SK-N-SH treated with all-trans-retinoic acid at 6 μM for 48 hours (cell line): ENCODE results near the gene ANXA3.
A peak's percentile ranks its signal among the peaks of the same experiment; 100 is the strongest.
"Not testable (repeated sequence)": the region's sequence is repeated elsewhere in the genome, so short reads cannot be mapped to it uniquely, and the experiment has no call there.

Experiments used
- ATAC-seq: fragments of 200-7000 bp; cut with Tn5 transposase; 3 replicates; pipeline ENCODE4 v1.9.1; 2020; ENCODE audit warnings: mild to moderate bottlenecking, moderate library complexity
- CSDC2 ChIP-seq: fragments of 250-450 bp; sonication (Bioruptor Pico); IDR thresholded peaks from 2 replicates; pipeline ENCODE4 v1.5.0; 2020; ENCODE audit warnings: mild to moderate bottlenecking, moderate library complexity
- ESRRG ChIP-seq: fragments of 250-450 bp; sonication (Bioruptor Pico); IDR thresholded peaks from 2 replicates; pipeline ENCODE4 v1.6.1; 2021; ENCODE audit warnings: mild to moderate bottlenecking
- GLIS3 ChIP-seq: fragments of 250-450 bp; sonication (Bioruptor Pico); IDR thresholded peaks from 2 replicates; pipeline ENCODE4 v1.5.0; 2020; ENCODE audit warnings: mild to moderate bottlenecking, moderate library complexity
- ISL1 ChIP-seq: fragments of 250-450 bp; sonication (Bioruptor Pico); IDR thresholded peaks from 2 replicates; pipeline ENCODE4 v2.1.2; 2022; ENCODE audit warnings: mild to moderate bottlenecking, moderate library complexity
- OSR1 ChIP-seq: fragments of 250-450 bp; sonication (Bioruptor Pico); IDR thresholded peaks from 2 replicates; pipeline ENCODE4 v1.8.0; 2022; ENCODE audit warnings: moderate library complexity, mild to moderate bottlenecking, inconsistent platforms
- PPARA ChIP-seq: fragments of 250-450 bp; sonication (Bioruptor Pico); IDR thresholded peaks from 2 replicates; pipeline ENCODE4 v1.5.0; 2020; ENCODE audit warnings: mild to moderate bottlenecking, borderline replicate concordance
- RARB ChIP-seq: fragments of 250-450 bp; sonication (Bioruptor Pico); IDR thresholded peaks from 2 replicates; pipeline ENCODE4 v1.8.0; 2021; ENCODE audit warnings: mild to moderate bottlenecking, moderate library complexity
- SNAI2 ChIP-seq: fragments of 250-450 bp; sonication (Bioruptor Pico); IDR thresholded peaks from 2 replicates; pipeline ENCODE4 v1.5.0; 2020; ENCODE audit warnings: mild to moderate bottlenecking, moderate library complexity
- TOX ChIP-seq: fragments of 250-450 bp; sonication (Bioruptor Pico); IDR thresholded peaks from 2 replicates; pipeline ENCODE4 v1.8.0; 2021; ENCODE audit warnings: mild to moderate bottlenecking, moderate library complexity, borderline replicate concordance
- ZC3H10 ChIP-seq: fragments of 250-450 bp; sonication (Bioruptor Pico); IDR thresholded peaks from 2 replicates; pipeline ENCODE4 v1.5.1; 2021; ENCODE audit warnings: mild to moderate bottlenecking, moderate library complexity
- ZFP3 ChIP-seq: fragments of 250-450 bp; sonication (Bioruptor Pico); IDR thresholded peaks from 2 replicates; pipeline ENCODE4 v1.5.0; 2020; ENCODE audit warnings: mild to moderate bottlenecking, moderate library complexity
- ZFP30 ChIP-seq: fragments of 450-650 bp; formaldehyde crosslinking; IDR thresholded peaks from 2 replicates; pipeline ENCODE4 v1.5.0; 2022; ENCODE audit warnings: mild to moderate bottlenecking, moderate library complexity
- ZNF565 ChIP-seq: fragments of 450-650 bp; formaldehyde crosslinking; conservative IDR thresholded peaks from 2 replicates; pipeline ENCODE4 v1.5.0; 2020; ENCODE audit warnings: low read depth, mild to moderate bottlenecking, moderate library complexity
- TF ChIP-seq, protein P1 (sequence below): fragments of 250-450 bp; sonication (Bioruptor Pico); IDR thresholded peaks from 2 replicates; pipeline ENCODE4 v1.5.1; 2020; ENCODE audit warnings: low read depth, mild to moderate bottlenecking, moderate library complexity
- TF ChIP-seq, protein P2 (sequence below): fragments of 250-450 bp; sonication (Bioruptor Pico); IDR thresholded peaks from 2 replicates; pipeline ENCODE4 v1.5.0; 2020; ENCODE audit warnings: mild to moderate bottlenecking, moderate library complexity
- TF ChIP-seq, protein P3 (sequence below): fragments of 250-450 bp; sonication (Bioruptor Pico); IDR thresholded peaks from 2 replicates; pipeline ENCODE4 v1.8.0; 2021; ENCODE audit warnings: low read depth, mild to moderate bottlenecking, moderate library complexity, borderline replicate concordance
- TF ChIP-seq, protein P4 (sequence below): fragments of 250-450 bp; sonication (Bioruptor Pico); IDR thresholded peaks from 2 replicates; pipeline ENCODE4 v1.5.1; 2021; ENCODE audit warnings: mild to moderate bottlenecking, moderate library complexity

Gene ANXA3, protein sequence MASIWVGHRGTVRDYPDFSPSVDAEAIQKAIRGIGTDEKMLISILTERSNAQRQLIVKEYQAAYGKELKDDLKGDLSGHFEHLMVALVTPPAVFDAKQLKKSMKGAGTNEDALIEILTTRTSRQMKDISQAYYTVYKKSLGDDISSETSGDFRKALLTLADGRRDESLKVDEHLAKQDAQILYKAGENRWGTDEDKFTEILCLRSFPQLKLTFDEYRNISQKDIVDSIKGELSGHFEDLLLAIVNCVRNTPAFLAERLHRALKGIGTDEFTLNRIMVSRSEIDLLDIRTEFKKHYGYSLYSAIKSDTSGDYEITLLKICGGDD

DNA sequence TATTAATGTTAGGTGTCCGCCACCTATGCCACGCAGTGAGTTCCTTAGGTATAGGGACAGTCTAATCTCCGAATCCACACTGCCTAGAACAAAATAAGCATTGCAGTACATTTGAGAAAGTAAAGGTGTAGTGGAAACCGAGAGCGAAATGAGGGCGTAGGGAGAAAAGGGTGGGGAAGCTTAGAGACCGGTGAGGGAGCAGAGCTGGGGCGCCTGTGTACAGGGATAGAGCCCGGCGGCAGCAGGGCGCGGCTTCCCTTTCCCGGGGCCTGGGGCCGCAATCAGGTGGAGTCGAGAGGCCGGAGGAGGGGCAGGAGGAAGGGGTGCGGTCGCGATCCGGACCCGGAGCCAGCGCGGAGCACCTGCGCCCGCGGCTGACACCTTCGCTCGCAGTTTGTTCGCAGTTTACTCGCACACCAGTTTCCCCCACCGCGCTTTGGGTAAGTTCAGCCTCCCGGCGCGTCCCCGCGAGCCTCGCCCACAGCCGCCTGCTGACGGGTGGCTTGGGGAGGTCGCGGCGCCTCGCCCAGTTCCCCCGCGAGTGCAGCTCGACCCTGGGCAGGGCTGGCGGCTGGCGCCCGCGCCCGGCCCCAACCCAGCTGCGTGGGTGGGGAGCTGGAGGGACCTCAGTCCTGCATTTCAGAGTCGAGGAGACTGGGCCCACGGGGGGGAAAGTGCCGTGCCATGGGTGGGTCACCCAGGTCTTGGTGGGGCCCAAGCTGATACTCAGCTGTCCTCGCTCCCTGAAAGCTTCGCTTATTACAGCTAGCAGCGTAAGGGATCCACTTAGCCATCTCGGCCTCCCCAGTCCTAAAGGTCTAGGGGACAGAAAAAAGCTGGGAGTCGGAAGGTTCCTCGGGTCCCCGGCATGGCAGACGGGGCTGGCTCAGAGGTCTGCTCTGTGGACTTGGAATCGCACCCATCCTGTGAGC, at the start of gene ANXA3:
Gene ANXA3 (plus strand): TSS at position 351 of the 932 bp plus-strand sequence. CDS start 2,704 bp downstream, outside the sequence.
- 0 out of 2 replicates have a peak, but pooled peaks have one; percentile 41 for TF ChIP-seq CSDC2 (CRISPR knock-in tag)
- no peak for TF ChIP-seq ZFP3
- ATAC-seq: peak; percentile 79

DNA sequence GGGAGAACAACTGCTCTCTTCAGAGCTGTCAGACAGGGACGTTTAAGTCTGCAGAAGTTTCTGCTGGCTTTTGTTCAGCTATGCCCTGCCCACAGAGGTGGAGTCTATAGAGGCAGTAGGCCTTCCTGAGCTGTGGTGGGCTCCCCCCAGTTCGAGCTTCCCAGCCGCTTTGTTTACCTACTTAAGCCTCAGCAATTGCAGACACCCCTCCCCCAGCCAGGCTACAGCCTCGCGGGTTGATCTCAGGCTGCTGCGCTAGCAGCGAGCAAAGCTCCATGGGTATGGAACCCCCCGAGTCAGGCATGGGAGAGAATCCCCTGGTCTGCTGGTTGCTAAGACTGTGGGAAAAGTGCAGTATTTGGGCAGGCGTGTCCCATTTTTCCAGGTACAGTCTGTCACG, 45.3 kb upstream of the ANXA3 start:
- not testable (repeated sequence) for ATAC-seq

DNA sequence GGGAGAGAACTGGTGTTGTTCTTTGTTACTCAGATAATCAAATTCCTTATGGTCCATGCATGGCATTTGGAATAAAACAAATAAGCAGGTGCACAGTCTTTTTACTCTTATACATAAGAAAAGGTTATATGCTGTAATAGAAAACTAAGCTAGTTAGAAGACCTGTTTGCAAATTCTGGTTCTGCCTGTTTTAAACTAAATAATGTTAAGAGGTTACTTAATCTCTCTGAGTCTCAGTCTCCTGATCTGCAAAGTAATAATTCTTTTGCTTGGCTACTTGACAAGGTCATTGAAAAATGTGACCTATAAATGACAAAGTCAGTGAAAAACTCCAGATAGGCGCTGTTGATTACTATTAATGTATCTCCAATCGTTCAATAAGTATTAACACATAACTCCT, 42.5 kb upstream of the ANXA3 start:
- TF ChIP-seq, protein P1, sequence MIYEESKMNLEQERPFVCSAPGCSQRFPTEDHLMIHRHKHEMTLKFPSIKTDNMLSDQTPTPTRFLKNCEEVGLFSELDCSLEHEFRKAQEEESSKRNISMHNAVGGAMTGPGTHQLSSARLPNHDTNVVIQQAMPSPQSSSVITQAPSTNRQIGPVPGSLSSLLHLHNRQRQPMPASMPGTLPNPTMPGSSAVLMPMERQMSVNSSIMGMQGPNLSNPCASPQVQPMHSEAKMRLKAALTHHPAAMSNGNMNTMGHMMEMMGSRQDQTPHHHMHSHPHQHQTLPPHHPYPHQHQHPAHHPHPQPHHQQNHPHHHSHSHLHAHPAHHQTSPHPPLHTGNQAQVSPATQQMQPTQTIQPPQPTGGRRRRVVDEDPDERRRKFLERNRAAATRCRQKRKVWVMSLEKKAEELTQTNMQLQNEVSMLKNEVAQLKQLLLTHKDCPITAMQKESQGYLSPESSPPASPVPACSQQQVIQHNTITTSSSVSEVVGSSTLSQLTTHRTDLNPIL (CRISPR knock-in tag): no peak
- TF ChIP-seq GLIS3 (CRISPR knock-in tag) (no peak), SNAI2 (no peak), CSDC2 (CRISPR knock-in tag) (no peak), ISL1 (no peak), ESRRG (CRISPR knock-in tag) (no peak), OSR1 (no peak), ZFP30 (CRISPR knock-in tag) (no peak), PPARA (CRISPR knock-in tag) (no peak), TOX (no peak)
- TF ChIP-seq, protein P2, sequence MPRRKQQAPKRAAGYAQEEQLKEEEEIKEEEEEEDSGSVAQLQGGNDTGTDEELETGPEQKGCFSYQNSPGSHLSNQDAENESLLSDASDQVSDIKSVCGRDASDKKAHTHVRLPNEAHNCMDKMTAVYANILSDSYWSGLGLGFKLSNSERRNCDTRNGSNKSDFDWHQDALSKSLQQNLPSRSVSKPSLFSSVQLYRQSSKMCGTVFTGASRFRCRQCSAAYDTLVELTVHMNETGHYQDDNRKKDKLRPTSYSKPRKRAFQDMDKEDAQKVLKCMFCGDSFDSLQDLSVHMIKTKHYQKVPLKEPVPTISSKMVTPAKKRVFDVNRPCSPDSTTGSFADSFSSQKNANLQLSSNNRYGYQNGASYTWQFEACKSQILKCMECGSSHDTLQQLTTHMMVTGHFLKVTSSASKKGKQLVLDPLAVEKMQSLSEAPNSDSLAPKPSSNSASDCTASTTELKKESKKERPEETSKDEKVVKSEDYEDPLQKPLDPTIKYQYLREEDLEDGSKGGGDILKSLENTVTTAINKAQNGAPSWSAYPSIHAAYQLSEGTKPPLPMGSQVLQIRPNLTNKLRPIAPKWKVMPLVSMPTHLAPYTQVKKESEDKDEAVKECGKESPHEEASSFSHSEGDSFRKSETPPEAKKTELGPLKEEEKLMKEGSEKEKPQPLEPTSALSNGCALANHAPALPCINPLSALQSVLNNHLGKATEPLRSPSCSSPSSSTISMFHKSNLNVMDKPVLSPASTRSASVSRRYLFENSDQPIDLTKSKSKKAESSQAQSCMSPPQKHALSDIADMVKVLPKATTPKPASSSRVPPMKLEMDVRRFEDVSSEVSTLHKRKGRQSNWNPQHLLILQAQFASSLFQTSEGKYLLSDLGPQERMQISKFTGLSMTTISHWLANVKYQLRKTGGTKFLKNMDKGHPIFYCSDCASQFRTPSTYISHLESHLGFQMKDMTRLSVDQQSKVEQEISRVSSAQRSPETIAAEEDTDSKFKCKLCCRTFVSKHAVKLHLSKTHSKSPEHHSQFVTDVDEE: no peak
- TF ChIP-seq, protein P3, sequence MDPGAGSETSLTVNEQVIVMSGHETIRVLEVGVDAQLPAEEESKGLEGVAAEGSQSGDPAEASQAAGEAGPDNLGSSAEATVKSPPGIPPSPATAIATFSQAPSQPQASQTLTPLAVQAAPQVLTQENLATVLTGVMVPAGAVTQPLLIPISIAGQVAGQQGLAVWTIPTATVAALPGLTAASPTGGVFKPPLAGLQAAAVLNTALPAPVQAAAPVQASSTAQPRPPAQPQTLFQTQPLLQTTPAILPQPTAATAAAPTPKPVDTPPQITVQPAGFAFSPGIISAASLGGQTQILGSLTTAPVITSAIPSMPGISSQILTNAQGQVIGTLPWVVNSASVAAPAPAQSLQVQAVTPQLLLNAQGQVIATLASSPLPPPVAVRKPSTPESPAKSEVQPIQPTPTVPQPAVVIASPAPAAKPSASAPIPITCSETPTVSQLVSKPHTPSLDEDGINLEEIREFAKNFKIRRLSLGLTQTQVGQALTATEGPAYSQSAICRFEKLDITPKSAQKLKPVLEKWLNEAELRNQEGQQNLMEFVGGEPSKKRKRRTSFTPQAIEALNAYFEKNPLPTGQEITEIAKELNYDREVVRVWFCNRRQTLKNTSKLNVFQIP (CRISPR knock-in tag): no peak
- ATAC-seq: no peak

DNA sequence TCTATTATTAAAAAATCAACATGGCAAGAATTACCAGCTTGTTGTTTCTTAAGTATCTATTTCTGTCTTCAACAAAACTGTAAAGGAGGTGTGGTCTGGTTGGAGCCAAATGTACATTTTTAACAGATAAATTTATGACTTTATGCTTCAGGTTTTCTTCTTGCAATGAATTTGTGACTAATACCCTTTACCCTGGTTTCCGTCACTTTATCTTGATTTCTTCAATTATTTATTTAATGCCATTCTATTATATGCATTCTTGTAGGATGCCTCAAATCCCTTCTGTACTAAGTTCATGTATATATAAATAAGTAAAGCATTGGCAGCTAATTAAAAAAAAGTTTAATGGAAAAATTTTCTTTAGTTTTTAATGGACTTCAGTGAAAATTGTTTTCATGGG, 41.5 kb upstream of the ANXA3 start:
- no peak for TF ChIP-seq OSR1
- no peak for TF ChIP-seq ZNF565
- peak; percentile 56 for TF ChIP-seq ISL1
- ATAC-seq: peak; percentile 42; the same call in 1 of the 3 replicates

DNA sequence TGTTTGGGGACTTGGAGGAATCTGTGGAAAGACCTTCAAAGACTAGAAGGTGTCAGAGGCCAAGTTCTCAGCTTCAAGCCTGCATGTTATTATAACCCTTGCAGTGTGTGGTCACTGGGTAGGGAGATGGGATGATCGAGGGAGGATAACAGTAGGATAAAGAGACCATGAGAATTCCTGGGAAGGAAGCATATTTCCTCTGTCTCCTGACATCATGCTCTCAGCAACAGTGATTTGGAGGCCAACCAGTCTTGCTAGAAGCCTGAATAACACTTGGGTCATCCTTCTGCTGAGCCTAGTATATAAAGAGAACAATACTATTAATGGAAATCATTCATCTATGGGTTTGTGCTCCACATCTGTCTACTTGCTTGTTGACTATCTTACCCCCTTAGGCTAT, 40.9 kb upstream of the ANXA3 start:
- TF ChIP-seq TOX (no peak), PPARA (CRISPR knock-in tag) (no peak), ISL1 (no peak), ZNF565 (no peak)
- TF ChIP-seq, protein P4, sequence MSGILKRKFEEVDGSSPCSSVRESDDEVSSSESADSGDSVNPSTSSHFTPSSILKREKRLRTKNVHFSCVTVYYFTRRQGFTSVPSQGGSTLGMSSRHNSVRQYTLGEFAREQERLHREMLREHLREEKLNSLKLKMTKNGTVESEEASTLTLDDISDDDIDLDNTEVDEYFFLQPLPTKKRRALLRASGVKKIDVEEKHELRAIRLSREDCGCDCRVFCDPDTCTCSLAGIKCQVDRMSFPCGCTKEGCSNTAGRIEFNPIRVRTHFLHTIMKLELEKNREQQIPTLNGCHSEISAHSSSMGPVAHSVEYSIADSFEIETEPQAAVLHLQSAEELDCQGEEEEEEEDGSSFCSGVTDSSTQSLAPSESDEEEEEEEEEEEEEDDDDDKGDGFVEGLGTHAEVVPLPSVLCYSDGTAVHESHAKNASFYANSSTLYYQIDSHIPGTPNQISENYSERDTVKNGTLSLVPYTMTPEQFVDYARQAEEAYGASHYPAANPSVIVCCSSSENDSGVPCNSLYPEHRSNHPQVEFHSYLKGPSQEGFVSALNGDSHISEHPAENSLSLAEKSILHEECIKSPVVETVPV: no peak
- ATAC-seq: no peak; the same call in 2 of the 3 replicates

DNA sequence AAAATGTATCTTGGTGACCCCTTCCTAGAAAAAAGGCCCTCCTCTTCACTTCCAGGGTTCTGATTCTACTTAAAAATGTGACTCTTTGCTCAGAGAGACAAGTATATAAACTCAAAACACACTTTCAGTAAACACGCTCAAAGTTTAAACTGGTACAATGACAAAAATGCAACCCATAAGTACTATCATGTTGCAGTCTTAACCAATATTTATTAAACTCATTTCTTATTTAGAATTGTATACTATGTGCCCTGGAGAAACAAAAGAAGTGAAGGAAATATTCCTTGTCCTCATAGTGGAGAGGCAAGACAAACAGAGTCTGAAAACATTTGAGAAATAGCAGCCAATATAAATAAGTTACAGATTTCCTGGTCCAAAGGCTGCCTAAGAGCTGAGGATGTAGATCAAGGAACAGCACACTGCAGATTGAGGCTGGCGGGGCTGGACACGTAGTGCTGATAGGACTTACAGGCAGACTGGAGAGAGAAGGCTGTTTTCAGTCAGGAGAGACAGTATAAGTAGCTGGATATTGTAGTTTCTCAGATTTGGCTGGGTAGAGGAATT, 39.1 kb upstream of the ANXA3 start:
- ATAC-seq: peak; percentile 34; the same call in 1 of the 3 replicates
- TF ChIP-seq, protein P3 (CRISPR knock-in tag): no peak
- TF ChIP-seq ZNF565: no peak
- no peak for TF ChIP-seq RARB
- TF ChIP-seq ZC3H10 (CRISPR knock-in tag): no peak
- no peak for TF ChIP-seq ZFP3
- no peak for TF ChIP-seq PPARA (CRISPR knock-in tag)
- TF ChIP-seq, protein P2: no peak
